ENCODE measurements around the gene GREB1L.

- no peak for TF ChIP-seq CTCF (IDR thresholded peaks at IDR 0.05; ENCODE audit: insufficient read depth, low read length)
- TF ChIP-seq REST (IDR thresholded peaks at IDR 0.05; ENCODE audit: insufficient replicate concordance, low read depth), result no peak
- no peak for TF ChIP-seq POLR2AphosphoS5 (IDR thresholded peaks at IDR 0.05; ENCODE audit: low read depth)
These were observed 210.9 kb downstream of the GREB1L start for GRCh38 chr18:21452796-21453510.

All from HL-60 (cell line).